Measurements from ENCODE around the gene ENTPD5.

The ENTPD5 gene

GRCh38 chr14:74049876-74050495, 30.9 kb upstream of the ENTPD5 start:
- ChIA-PET CTCF (interaction anchor here (0.7 to 1.3 kb wide), 2 partner anchors 11 to 13 kb away, joined by 3 read pairs; no protein-coding TSS in a partner anchor), POLR2A (no interaction called here)
- Histone ChIP-seq H3K4me1 (ENCODE audit: control insufficient read depth, insufficient read depth, low read length) (no peaks in the 10 kb centered on the region), H3K4me3 (ENCODE audit: low read depth, low read length) (no peak overlapping the region), H3K27ac (ENCODE audit: extremely low read depth, low read depth, low read length) (no peak overlapping the region), H3K36me3 (ENCODE audit: control insufficient read depth in 2 of 2, insufficient read depth in 1 of 2, low read length in 2 of 2) (no peaks in the 10 kb centered on the region; a peak in 2 of 3 replicates), H3K9me3 (ENCODE audit: control insufficient read depth, insufficient read depth, low read depth, low read length) (no peaks in the 10 kb centered on the region)
- no peak for TF ChIP-seq PRDM10 (tag by site-specific recombination; IDR thresholded peaks at IDR 0.05)
- no peak for TF ChIP-seq GFI1B (tag by site-specific recombination; IDR thresholded peaks at IDR 0.05)
- TF ChIP-seq KLF8 (tag by site-specific recombination; IDR thresholded peaks at IDR 0.05), result no peak
- no peak for TF ChIP-seq ZNF350 (tag by site-specific recombination; IDR thresholded peaks at IDR 0.05)
- TF ChIP-seq ZNF558 (tag by site-specific recombination; IDR thresholded peaks at IDR 0.05), result no peak
- TF ChIP-seq ZNF335 (tag by site-specific recombination; conservative IDR thresholded peaks at IDR 0.05), result no peak
- TF ChIP-seq ZSCAN5A (tag by site-specific recombination; IDR thresholded peaks at IDR 0.05), result no peak
- TF ChIP-seq EGR2 (tag by site-specific recombination; IDR thresholded peaks at IDR 0.05; ENCODE audit: low read depth), result no peak
- TF ChIP-seq ZNF645 (tag by site-specific recombination; IDR thresholded peaks at IDR 0.05), result no peak
- no peak for TF ChIP-seq SP2 (tag by site-specific recombination; IDR thresholded peaks at IDR 0.05)

- no peak overlapping the region for H3K4me3 ChIP-seq (ENCODE audit: low read depth, low read length)
- CTCF ChIA-PET, result interaction anchor here (0.5 kb wide), 1 partner anchor 97 kb away, joined by 7 read pairs; no protein-coding TSS in a partner anchor
- no peaks in the 10 kb centered on the region for H3K9me3 ChIP-seq (ENCODE audit: control insufficient read depth, insufficient read depth, low read depth, low read length)
- no peaks in the 10 kb centered on the region; a peak in 1 of 3 replicates for H3K36me3 ChIP-seq (ENCODE audit: control insufficient read depth in 2 of 2, insufficient read depth in 1 of 2, low read length in 2 of 2)
- TF ChIP-seq ZNF37A (tag by site-specific recombination; IDR thresholded peaks at IDR 0.05) (no peak), ZSCAN23 (tag by site-specific recombination; IDR thresholded peaks at IDR 0.05) (no peak), ZNF473 (tag by site-specific recombination; IDR thresholded peaks at IDR 0.05) (no peak), KLF10 (tag by site-specific recombination; IDR thresholded peaks at IDR 0.05) (no peak), PRDM4 (tag by site-specific recombination; IDR thresholded peaks at IDR 0.05) (no peak), ZNF558 (tag by site-specific recombination; IDR thresholded peaks at IDR 0.05) (no peak), ZNF571 (tag by site-specific recombination; IDR thresholded peaks at IDR 0.05) (no peak)
- H3K27ac ChIP-seq (ENCODE audit: extremely low read depth, low read depth, low read length), result no peak overlapping the region
- H3K4me1 ChIP-seq (ENCODE audit: control insufficient read depth, insufficient read depth, low read length), result no peaks in the 10 kb centered on the region
- POLR2A ChIA-PET, result no interaction called here
Observed at GRCh38 chr14:74048281-74048680, 29.2 kb upstream of the ENTPD5 start.
